Islet of Langerhans (tissue), 1 donor: ENCODE results near the gene GLYAT.
"Not testable (repeated sequence)": the region's sequence is repeated elsewhere in the genome, so short reads cannot be mapped to it uniquely, and the experiment has no call there.

Experiments used
- FAIRE-seq: peaks from one replicate; lab custom pipeline; 2011; peaks lifted over from hg19 to GRCh38; lab: Jason Lieb, UNC

GLYAT gene

GRCh38 chr11:58742981-58743880 lies 11.5 kb upstream of the GLYAT start:
- no peak for FAIRE-seq

- no peak for FAIRE-seq
Measured at GRCh38 chr11:58742140-58742539, 10.4 kb upstream of the GLYAT start.

GRCh38 chr11:58741127-58741526 lies 9.4 kb upstream of the GLYAT start:
- FAIRE-seq, result no peak

- no peak for FAIRE-seq
Measured at GRCh38 chr11:58740447-58740846, 8.7 kb upstream of the GLYAT start.

- no peak for FAIRE-seq
Measured at GRCh38 chr11:58739725-58740430, 8.1 kb upstream of the GLYAT start.

GRCh38 chr11:58734681-58735490 lies 3.1 kb upstream of the GLYAT start:
- no peak for FAIRE-seq

GRCh38 chr11:58730507-58731089 lies 1.1 kb downstream of the GLYAT start:
- FAIRE-seq, result no peak

GRCh38 chr11:58727415-58727797 lies 4.3 kb downstream of the GLYAT start:
- FAIRE-seq, result no peak

- no peak for FAIRE-seq
Measured at GRCh38 chr11:58726737-58727414, 4.9 kb downstream of the GLYAT start.

GRCh38 chr11:58719406-58720117 lies 12.2 kb downstream of the GLYAT start:
- FAIRE-seq, result no peak

GRCh38 chr11:58712531-58712930 lies 19.2 kb downstream of the GLYAT start:
- FAIRE-seq, result no peak

- no peak for FAIRE-seq
Measured at GRCh38 chr11:58711832-58712231, 19.9 kb downstream of the GLYAT start.

- FAIRE-seq, result no peak
Measured at GRCh38 chr11:58707767-58708166, 24.0 kb downstream of the GLYAT start.

- not testable (repeated sequence) for FAIRE-seq
Measured at GRCh38 chr11:58696825-58697224, 34.9 kb downstream of the GLYAT start.

- no peak for FAIRE-seq
Measured at GRCh38 chr11:58693026-58693425, 38.7 kb downstream of the GLYAT start.

- no peak for FAIRE-seq
Measured at GRCh38 chr11:58691675-58692074, 40.1 kb downstream of the GLYAT start.

GRCh38 chr11:58688789-58689503 lies 42.8 kb downstream of the GLYAT start:
- FAIRE-seq, result no peak

- FAIRE-seq, result no peak
Measured at GRCh38 chr11:58685973-58686722, 45.6 kb downstream of the GLYAT start.

- not testable (repeated sequence) for FAIRE-seq
Measured at GRCh38 chr11:58682660-58683059, 49.1 kb downstream of the GLYAT start.

GRCh38 chr11:58677536-58677935 lies 54.2 kb downstream of the GLYAT start:
- not testable (repeated sequence) for FAIRE-seq
